NCI-H1436 (cell line): ENCODE data around the gene BCAP31.
"Not testable (repeated sequence)": the region's sequence is repeated elsewhere in the genome, so short reads cannot be mapped to it uniquely, and the experiment has no call there.

Experiments used
- DNase-seq: peaks from one replicate; lab custom pipeline; 2025; lab: John Stamatoyannopoulos, UW

The BCAP31 gene

DNA sequence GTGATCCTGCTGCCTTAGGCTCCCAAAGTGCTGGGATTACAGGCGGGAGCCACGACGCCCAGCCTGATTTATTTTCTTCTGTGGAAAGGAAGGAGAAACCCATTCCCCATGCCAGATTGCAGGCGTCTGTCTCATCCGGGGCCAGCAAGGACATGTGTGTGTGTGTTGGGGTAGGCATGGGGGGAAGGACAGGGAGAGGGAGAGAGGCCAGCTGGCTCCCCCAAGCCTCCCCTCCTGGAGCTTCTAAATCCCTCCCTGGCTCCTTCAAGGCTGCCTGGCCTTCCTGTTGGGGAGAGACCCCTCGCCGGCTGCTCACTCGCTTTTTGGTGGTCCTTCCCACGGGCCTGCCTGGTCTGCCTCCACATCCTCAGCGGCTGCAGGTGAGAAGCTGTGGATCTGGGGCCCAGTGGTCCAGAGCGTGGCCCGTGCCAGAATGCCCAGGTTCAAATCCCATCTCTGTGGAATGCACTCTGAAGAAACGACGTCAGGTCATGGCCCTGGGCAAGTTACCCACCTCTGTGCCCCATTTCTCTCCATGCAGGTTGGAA lies 38.5 kb upstream of the BCAP31 start:
- no peak for DNase-seq

DNA sequence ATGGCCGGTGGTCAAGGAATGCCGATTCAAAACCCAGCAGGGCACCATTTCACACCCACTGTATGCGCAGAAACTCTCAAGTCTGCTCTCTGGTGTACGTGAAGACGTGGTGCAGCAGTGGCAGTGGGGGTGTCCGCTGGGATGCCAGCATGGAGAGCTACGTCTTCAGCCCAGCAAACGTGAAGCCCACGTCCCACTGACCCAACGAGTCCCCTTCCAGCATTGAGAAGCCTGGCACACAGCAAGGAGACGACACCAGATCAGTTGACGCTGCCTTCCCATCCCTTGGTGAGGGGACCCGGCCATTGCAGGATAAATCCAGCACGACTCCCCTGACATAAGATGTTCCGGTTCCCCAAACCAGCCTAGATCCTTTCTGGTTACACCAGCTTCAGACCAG lies 37.7 kb upstream of the BCAP31 start:
- no peak for DNase-seq

DNA sequence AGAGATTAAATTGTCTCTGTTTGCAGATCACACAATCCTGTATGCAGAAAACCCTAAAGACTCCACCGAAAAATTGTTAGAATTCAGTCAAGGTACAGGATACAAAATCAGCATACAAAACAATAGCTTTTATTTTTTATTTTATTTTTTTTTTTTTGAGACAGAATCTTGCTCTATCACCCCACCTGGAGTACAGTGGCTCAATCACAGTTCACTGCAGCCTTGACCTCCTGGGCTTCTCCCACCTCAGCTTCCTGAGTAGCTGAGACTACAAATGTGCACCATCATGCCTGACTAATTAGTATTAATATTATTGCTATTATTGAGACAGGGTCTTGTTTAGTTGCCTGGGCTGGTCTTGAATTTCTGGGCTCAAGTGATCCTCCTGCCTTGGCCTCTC lies 30.9 kb upstream of the BCAP31 start:
- DNase-seq: no peak

DNA sequence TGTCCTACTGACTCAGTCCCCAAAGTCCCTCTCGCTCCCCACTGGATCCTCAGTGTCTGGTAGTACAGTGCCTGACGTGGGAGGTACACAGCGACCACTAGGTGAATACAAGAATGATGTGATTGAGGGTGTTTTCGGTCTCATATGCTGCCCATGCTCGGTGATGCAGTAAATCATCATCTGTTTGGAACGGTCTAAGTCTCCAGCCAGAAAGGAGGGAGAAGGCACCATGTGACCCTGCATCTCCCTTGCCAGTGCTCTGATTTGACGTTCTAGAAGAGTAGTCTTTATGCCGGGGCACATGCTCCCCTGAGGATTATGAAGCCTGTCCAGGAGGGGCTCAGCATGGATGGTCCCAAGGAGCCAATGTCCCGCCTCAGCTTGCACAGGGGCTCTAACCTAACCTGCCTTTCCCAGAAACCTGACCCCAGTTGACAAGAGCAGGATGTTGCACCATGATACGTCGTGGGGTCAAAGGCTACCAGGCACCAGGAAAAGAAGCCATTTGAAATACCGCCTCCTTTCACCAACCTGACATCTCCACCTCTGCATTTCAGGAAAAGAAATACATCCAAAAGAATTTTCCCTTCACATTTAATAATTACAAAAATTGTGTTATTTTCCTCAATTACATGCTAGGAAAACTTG lies 26.1 kb upstream of the BCAP31 start:
- no peak for DNase-seq

DNA sequence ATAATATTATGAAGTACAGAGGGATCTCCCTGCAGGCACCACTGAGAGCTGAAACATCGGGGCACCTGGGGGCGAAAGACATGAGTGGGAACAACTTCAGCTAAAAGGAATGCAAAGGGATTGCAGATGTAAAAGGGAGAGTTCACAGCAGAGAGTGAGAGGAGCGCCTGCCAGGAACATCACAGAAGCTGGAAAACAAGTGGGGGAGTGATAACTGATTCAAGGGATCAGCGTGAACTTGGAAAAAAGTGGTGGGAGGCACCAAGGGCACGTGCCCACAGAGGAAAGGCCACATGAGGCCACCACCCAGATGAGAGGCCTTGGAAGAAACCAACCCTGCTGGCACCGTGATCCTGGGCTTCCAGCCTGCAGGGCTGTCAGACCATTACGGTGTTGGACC lies 24.8 kb upstream of the BCAP31 start:
- DNase-seq: not testable (repeated sequence)

DNA sequence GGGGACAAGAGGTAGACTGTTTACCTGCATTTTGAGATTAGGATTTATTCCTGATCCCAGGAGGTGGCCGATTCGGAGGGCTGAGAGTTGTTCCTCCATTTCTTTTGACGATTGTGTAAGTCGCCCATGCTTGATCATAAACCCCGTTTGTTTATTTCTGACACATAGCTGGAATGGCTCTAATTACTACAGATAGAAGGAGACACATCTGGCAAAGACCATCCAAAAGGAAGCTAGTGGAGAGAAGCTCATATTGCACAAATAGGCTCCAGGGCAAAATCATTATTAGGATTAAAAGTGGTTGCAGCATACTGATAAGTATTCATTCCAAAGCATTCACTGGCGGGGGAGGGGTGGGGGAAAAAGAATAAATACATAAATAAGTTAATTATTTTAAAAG lies 22.8 kb upstream of the BCAP31 start:
- DNase-seq: not testable (repeated sequence)

DNA sequence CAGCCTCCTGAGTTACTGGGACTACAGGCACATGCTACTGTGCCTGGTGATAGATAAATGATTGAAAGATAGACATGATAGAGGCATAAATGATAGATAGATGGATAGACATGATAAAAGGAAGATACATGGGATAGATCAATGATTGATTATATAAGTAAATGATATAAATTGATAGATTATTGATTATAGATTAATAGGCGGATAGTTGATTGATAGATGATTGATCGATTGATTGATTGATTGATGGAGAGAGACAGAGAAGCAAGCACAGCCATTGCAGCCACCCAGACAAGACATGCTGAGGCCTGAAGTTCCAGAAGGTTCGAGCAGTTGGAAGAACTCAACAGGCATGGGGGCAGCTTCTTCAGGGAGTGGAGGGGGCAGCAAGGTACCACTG lies 22.2 kb upstream of the BCAP31 start:
- DNase-seq: no peak

DNA sequence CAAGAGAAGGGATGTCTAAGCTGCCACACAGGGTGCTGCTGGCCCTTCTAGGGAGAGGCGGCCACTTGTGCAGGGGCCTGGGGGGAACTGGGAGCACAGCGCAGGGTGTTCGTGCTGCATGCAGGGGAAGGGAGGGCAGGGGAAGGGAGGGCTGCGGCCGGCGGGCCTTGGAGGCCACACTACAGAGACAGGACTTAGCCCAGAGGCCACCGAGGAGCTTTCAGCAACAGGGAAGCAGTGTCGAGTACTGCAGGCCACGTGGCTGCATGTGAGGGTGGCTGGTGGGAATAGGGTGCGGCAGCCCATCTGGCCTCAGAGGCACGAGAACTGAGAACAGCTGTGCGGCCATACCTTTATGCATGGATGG lies 20.9 kb upstream of the BCAP31 start:
- not testable (repeated sequence) for DNase-seq

DNA sequence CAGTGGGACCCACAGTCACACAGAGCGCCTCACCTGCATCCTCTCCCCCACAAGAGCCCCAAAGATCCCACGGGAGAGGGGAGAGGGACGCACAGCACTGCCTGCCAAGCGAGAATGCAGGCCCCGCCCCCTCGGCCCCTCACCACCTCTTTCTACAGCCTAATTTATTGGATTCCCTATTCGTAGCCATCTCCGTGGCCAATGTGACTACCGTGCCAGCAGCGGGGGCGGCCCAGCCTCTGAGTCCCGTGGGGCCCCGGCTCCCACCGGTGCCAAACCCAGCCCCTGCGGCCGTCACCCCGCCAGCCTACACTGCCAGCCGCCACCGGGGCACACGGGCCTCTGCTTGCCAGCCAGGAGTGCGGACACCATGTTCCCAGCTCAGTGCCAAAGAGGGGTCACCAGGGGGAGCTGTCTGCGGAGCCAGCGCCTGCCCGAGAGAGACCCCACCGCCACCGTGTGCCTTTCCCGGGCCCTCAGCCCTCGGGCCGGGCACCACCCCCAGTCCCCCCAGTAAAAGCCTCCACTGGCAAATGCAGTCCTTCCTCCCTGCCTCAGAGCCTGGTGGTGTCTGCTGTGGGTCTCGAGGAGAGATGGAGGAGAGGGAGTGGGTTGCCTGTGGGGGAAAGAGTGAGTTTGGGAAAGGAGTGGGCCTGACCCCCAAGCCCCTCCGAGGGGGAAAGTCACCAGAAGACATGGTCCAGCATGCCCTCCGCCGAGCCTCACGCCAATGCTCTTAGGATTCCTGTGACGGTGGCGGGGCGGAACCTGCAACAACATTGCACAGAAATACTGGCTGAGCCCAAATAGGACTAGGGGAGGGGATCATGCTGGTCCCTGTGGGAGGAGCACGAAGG lies 20.3 kb upstream of the BCAP31 start:
- peak; percentile 67 for DNase-seq

DNA sequence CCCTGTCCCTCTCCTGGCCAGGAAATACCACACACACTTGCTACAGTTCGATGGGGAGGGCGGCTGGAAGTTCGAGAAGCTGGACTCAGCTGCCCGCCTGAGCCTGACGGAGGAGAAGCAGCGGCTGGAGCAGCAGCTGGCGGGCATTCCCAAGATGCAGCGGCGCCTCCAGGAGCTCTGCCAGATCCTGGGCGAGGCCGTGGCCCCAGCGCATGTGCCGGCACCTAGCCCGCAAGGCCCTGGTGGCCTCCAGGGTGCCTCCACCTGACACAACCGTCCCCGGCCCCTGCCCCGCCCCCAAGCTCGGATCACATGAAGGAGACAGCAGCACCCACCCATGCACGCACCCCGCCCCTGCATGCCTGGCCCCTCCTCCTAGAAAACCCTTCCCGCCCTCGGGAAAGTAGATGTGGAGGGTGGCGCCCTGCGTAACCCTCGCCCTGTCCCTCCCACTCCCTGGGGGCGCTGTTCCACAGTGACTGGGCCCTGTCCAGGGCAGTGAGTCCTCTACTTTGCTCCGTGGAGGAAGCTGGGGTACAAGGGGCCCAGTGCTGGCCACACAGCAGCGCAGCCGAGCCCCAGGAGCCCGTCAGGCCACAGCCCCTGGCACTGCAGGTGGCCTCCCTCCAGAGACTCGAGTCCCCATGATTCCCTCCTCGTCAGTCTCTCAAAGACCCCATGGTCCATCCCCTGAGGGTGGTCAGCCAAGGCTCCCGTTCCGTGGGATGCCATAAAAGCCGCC lies 19.5 kb upstream of the BCAP31 start:
- DNase-seq: peak; percentile 80

DNA sequence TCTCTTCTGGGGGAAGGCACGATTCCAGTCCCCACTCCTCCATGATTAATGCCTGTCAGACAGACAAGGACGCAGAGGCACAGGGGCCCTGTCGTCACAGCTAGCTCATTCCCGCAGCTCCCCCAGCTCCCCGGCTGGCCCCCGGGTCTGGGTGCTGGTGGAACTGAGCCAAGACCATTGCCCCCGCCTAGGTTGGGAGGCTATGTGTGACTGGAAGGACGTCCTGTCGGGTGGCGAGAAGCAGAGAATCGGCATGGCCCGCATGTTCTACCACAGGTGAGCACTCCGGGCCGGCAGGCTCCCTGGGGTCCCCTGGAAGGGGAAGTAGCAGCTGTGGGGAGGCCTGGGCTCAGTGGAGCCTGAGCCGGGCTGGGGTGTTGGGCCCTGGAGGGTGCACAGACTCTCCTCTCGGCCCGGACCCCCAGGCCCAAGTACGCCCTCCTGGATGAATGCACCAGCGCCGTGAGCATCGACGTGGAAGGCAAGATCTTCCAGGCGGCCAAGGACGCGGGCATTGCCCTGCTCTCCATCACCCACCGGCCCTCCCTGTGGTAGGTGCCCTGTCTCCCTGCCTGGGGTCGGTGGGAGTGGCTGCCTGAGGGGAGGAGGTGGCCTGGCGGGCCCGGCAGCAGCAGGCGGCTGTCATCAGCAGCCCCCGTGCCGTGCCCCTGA lies 18.7 kb upstream of the BCAP31 start:
- not testable (repeated sequence) for DNase-seq

DNA sequence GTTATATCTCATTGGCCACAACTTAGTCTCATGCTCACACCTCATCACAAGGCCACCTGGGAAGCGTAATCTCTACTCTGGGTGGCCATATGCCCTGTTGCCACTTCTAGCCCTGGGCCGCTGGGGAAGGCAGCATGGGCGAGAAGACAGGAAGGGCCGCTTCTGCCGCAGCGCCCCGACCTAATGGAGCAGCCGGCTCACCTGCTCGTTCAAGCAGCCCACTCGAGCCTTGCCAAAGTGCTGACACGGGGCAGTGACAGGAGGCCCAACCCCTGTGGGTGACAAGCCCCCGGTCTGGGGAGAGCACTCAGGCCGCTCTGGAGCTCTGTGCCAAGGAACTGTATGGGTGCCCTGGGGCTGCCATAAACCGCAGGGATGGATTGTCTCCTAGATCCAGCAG lies 17.9 kb upstream of the BCAP31 start:
- not testable (repeated sequence) for DNase-seq

DNA sequence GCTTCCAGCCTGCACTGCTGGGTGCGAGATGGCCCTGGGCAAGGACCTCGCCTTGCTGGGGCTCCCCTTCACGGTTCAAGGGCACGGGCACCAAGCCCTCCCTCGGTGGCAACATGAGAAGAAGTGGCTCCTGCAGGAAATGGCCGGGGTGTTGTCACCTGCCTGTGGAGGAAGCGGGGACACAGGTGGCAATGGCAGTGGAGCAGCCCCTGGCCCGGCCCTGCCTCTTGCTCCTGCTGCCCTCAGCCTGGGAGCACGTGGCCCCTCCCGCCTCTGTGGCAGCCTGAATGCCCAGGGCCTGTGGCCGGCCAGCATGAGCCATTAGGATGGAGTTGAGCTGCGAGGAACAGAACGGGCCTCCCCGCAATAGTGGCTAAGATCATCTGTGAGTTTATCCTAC lies 17.3 kb upstream of the BCAP31 start:
- no peak for DNase-seq

DNA sequence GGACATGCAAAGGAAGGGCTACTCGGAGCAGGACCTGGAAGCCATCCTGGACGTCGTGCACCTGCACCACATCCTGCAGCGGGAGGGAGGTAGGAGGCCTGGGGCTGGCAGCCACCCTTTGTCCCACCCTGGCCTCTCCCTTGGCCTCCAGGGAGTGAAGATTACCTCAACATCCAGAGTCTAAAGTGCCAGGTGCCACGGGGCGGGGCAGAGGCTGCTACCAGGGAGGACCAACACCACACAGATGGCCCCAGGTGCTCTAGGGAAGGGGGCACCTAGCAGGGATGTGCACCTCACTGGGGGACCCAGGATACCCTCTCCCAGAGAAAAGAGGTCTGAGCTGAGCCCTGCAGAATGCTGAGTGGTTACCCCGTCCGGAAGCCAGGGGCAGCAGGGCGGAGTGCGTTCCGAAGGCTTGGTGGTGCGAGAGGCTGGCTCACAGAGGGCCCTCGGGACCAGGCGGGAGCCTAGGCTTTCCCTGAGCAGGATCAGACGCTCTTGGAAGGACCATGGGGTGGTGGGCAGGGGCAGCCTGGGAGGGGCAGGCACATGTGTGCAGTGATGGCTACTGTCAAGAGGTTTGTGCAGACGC lies 16.5 kb upstream of the BCAP31 start:
- DNase-seq: no peak

DNA sequence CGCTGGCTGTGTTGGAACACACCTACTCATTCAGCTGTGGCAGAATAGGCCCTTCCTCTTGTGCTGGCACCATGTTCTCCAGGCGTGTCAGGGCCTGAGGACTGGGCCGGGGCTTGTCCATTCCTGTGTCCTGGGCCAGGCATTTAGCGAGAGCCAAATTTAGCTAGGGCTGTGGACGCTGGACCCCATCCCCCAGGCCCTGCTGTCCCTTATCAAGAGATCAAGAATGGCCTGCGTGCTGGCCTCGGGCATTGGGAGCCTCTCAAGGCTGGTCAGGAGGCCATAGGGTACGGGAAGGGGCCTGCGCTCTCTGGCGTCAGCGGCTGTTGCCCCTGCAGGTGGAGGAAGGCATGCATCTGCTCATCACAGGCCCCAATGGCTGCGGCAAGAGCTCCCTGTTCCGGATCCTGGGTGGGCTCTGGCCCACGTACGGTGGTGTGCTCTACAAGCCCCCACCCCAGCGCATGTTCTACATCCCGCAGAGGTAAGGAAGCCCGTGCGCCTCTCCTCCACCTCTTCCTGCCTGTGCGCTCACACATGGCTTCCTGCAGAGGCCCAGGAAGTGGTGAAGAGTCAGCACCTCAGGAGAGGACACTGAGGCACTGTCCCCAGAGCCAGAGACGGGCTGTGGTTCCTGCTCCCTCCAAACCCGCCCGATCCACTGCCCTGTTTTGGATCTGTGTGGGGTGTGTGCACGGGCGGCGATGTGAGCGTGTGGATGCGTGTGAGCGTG lies 15.7 kb upstream of the BCAP31 start:
- DNase-seq: no peak

DNA sequence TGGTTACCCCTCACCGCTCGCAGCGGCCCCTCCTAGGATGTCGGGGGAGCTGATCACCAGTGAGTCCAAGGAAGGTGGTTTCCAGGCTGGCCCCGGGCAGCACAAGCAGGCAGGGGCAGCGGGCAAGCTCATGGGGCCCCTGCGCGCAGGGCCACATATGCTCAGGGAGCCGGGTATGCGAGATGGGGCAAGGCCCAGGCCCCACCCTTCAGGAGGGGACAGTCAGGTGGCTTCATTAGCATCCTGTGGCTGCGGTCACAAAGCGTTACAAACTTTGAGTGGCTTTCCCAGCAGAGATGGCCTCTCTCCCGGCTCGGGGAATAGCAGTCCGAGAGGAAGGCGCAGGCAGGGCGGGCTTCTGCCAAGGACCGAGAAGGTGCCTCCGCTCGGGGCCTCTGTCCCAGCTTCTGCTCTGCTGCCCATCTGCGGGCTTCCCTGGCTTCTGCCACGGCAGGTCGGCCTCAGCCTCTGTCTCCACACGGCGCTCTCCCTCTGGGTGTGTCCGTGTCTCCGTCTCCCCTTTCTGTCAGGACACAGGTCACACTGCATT lies 13.9 kb upstream of the BCAP31 start:
- DNase-seq: no peak

DNA sequence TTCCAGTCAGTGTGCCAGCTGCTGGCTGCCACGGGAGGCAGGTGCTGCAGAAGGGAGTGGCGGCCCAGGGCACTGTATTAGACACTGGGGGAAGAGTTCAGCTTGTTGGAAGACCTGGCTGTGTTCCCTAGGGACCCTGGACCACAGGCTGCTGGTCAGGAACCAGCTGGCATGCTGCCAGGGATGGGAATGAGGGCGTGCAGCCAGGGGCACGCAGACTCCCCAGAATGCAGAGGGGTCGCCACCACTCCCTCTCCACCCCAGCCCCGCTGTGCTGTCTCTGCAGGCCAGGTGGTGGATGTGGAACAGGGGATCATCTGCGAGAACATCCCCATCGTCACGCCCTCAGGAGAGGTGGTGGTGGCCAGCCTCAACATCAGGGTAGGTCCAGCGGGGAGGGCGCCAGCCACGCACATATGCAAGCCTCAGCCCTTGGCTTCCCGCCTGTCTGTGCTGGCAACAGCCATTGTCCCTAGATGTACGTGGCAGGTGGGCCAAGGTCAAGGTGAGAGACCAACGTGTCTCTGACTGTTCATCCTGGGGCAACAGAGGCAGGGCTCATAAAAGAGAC lies 12.8 kb upstream of the BCAP31 start:
- no peak for DNase-seq

DNA sequence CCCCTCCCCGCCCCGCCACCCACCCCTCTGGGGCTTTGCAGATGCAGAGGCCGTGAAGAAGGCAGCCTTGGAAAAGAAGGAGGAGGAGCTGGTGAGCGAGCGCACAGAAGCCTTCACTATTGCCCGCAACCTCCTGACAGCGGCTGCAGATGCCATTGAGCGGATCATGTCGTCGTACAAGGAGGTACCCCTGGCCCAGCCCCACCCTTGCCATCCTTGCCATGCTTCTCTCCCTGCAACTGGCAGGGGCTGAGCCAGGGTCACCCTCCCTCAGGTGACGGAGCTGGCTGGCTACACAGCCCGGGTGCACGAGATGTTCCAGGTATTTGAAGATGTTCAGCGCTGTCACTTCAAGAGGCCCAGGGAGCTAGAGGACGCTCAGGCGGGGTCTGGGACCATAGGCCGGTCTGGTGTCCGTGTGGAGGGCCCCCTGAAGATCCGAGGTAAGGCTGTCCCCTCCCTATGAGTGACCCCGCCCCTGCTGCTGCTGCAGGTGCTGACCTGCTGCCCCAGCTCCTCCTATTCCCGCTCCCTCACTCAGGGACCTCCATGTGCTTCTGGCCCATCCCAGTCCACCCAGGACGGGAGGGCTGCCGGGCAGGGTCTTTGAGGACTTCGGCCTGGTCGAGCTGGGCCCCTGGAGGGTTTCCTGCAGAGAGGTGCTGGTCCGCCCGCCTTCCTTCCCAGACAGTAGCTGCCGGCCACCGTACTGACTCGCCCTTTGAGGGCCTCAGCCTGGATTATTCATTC lies 12.1 kb upstream of the BCAP31 start:
- DNase-seq: no peak

DNA sequence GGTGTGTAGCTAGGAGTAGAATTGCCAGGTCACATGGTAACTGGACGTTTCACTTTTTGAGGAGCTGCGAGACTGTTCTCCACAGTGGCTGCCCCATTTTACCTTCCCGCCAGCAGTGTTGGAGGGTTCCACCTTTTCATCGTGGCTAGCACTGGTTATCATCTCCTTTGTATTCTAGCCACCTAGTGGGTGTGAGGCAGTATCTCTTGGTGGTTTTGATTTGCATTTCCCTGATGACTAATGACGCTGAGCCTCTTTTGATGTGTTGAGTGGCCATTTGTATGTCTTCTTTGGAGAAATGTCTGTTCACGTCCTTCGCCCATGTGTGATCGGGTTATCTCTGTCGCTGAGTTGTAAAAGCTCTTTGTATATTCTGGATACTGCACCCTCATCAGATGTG lies 11.1 kb upstream of the BCAP31 start:
- no peak for DNase-seq

DNA sequence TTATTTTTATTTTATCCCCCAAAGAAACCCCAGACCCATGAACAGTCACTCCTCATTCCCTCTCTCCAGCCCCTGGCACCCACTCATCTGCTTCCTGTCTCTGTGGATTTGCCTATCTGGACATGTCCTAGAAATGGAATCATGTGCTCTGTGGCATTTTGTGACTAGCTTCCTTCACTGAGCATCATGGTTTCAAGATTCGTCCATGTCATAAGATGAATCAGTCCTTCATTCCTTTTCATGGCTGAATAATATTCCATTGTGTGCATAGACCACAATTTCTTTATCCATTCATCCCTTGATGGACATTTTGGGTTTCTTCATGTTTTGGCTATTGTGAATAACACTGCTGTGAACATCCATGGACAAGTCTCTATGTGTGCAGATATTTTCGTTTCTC lies 10.7 kb upstream of the BCAP31 start:
- DNase-seq: no peak
